Measurements from ENCODE around the gene RHOC. TPM values are rescaled to one million over a fixed set of nuclear protein-coding genes. Genes with fewer than 3 reads are reported as not detected.

Gene RHOC
- total RNA-seq, 2 experiments from 2014 or later, result 23.1 to 43.3 TPM

- POLR2A ChIA-PET, result no interaction called here
- Histone ChIP-seq H3K9me3 (ENCODE audit: low read length) (no peaks in the 10 kb centered on the region), H3K36me3 (ENCODE audit: insufficient read depth, low read length) (no peaks in the 10 kb centered on the region), H2AFZ (ENCODE audit: low read length) (no peak overlapping the region), H3K27ac (ENCODE audit: low read depth, low read length, poor library complexity, severe bottlenecking) (no peak overlapping the region), H3K79me2 (ENCODE audit: insufficient read depth, low read depth, low read length) (no peaks in the 10 kb centered on the region), H3K9me2 (ENCODE audit: insufficient read depth, low read length) (no peaks in the 10 kb centered on the region), H3K4me1 (ENCODE audit: insufficient read depth, low read length, poor library complexity, severe bottlenecking) (no peaks in the 10 kb centered on the region), H4K20me1 (ENCODE audit: insufficient read depth, low read length) (no peaks in the 10 kb centered on the region), H3K4me3 (ENCODE audit: low read depth, low read length, poor library complexity, severe bottlenecking) (no peak overlapping the region), H3K4me2 (ENCODE audit: low read length) (no peak overlapping the region)
- DNase-seq (ENCODE audit: low spot score), result no peak
- TF ChIP-seq, protein P1, sequence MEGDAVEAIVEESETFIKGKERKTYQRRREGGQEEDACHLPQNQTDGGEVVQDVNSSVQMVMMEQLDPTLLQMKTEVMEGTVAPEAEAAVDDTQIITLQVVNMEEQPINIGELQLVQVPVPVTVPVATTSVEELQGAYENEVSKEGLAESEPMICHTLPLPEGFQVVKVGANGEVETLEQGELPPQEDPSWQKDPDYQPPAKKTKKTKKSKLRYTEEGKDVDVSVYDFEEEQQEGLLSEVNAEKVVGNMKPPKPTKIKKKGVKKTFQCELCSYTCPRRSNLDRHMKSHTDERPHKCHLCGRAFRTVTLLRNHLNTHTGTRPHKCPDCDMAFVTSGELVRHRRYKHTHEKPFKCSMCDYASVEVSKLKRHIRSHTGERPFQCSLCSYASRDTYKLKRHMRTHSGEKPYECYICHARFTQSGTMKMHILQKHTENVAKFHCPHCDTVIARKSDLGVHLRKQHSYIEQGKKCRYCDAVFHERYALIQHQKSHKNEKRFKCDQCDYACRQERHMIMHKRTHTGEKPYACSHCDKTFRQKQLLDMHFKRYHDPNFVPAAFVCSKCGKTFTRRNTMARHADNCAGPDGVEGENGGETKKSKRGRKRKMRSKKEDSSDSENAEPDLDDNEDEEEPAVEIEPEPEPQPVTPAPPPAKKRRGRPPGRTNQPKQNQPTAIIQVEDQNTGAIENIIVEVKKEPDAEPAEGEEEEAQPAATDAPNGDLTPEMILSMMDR (conservative IDR thresholded peaks at IDR 0.05; ENCODE audit: low read length), result no peak
- no peak for TF ChIP-seq EZH2phosphoT487 (IDR thresholded peaks at IDR 0.05; ENCODE audit: borderline replicate concordance, low read depth, low read length)
- BruUV-seq (replicated peaks), result no TSS peak
- intact Hi-C loops (cut with micrococcal nuclease; ENCODE audit: unreplicated experiment), result no loop called here
- CTCF ChIA-PET (ENCODE audit: unreplicated experiment), result interaction anchor here (0.8 kb wide), 1 partner anchor 81 kb away, joined by 3 read pairs; no protein-coding TSS in a partner anchor
Measured at GRCh38 chr1:112723511-112723839, 16.5 kb upstream of the RHOC start.

DNA sequence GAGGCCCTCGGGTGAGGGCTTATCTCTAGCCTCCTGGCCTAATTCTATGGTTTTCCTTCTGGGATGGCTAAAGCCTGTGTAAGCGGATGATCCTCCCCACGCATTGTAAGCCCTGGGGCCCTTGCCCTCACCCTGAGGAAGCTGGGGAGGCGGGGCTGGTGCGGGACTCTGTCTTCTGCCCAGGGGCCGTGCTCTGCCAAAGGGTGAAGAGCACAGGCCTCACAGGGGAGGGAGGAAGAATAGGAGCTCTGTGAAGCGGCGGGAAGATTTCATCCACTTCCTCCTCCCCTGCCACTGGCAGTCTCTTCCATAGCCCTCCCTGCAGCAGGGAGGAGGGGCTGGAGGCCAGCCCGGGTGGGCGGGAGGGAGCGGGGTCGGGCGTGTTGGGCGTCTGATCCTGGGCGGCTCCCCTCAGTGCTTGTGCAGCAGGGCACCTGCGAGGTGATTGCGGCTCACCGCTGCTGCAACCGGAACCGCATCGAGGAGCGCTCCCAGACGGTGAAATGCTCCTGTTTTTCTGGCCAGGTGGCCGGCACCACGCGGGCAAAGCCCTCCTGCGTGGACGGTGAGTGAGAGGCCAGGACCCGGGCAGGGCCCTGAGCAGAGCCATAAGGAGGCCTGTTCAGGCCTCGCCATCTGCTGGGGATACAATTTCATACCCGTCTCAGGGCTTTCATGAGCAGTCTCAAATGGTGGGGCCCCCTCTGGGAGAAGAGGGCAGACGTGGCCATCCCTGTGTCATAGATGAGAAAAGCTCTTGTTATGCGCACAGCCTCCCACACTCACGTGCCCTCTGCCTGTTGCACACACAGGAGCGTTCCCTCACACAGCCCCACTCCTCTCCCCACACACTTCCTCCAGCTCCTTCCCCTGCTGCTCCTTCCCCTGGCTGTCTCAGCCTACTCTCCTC lies 15.9 kb upstream of the RHOC start:
- ChIA-PET CTCF (ENCODE audit: unreplicated experiment) (interaction anchor here (0.8 kb wide), 1 partner anchor 81 kb away, joined by 3 read pairs; no protein-coding TSS in a partner anchor), POLR2A (interaction anchor here (0.6 to 0.7 kb wide), 2 partner anchors 133 to 470 kb away, joined by 4 read pairs; no protein-coding TSS in a partner anchor)
- H2AFZ ChIP-seq (ENCODE audit: low read length), result no peak overlapping the region
- H3K9me3 ChIP-seq (ENCODE audit: low read length), result no peaks in the 10 kb centered on the region
- BruUV-seq (replicated peaks), result no TSS peak
- DNase-seq (ENCODE audit: low spot score), result no peak
- H3K4me2 ChIP-seq (ENCODE audit: low read length), result no peak overlapping the region
- H3K4me3 ChIP-seq (ENCODE audit: low read depth, low read length, poor library complexity, severe bottlenecking), result no peak overlapping the region
- H3K36me3 ChIP-seq (ENCODE audit: insufficient read depth, low read length), result no peaks in the 10 kb centered on the region
- no peak overlapping the region for H3K27ac ChIP-seq (ENCODE audit: low read depth, low read length, poor library complexity, severe bottlenecking)
- no peaks in the 10 kb centered on the region for H3K4me1 ChIP-seq (ENCODE audit: insufficient read depth, low read length, poor library complexity, severe bottlenecking)
- intact Hi-C loops (cut with micrococcal nuclease; ENCODE audit: unreplicated experiment), result no loop called here
- TF ChIP-seq, protein P1 (conservative IDR thresholded peaks at IDR 0.05; ENCODE audit: low read length), result no peak
- TF ChIP-seq EZH2phosphoT487 (IDR thresholded peaks at IDR 0.05; ENCODE audit: borderline replicate concordance, low read depth, low read length), result no peak
- H3K9me2 ChIP-seq (ENCODE audit: insufficient read depth, low read length), result no peaks in the 10 kb centered on the region
- H3K79me2 ChIP-seq (ENCODE audit: insufficient read depth, low read depth, low read length), result no peaks in the 10 kb centered on the region
- H4K20me1 ChIP-seq (ENCODE audit: insufficient read depth, low read length), result no peaks in the 10 kb centered on the region

Measured in OCI-LY7 (cell line).